Right atrium auricular region (tissue), 2 donors: ENCODE results near the gene TOMM40. TPM values are rescaled to one million over a fixed set of nuclear protein-coding genes. Genes with fewer than 3 reads are reported as not detected.
A peak's percentile ranks its signal among the peaks of the same experiment; 100 is the strongest.
"Not testable (repeated sequence)": the region's sequence is repeated elsewhere in the genome, so short reads cannot be mapped to it uniquely, and the experiment has no call there.

Experiments
- DNase-seq: peaks from one replicate; pipeline ENCODE4 v3.0.0-alpha.2; 2019; ENCODE audit warnings: low spot score
- H3K27ac ChIP-seq, 2 donors: fragments of 200-600 bp; sonication (generic); 1 replicate in 1 of 2; 2 replicates in 1 of 2; pipeline ENCODE4 v1.5.1; 2016 to 2019
- H3K27me3 ChIP-seq, 2 donors: fragments of 200-600 bp; sonication (generic); one replicate each; pipeline versions ENCODE4 v1.5.1 to v1.6.0; 2017 to 2019
- H3K36me3 ChIP-seq: fragments of 200-600 bp; sonication (generic); one replicate; pipeline ENCODE4 v1.5.1; 2016
- H3K4me1 ChIP-seq, 2 donors: fragments of 200-600 bp; sonication (generic); one replicate each; pipeline versions ENCODE4 v1.5.1 to v1.6.0; 2017 to 2019
- H3K4me3 ChIP-seq, 2 donors: fragments of 200-600 bp; sonication (generic); 1 replicate in 1 of 2; 2 replicates in 1 of 2; pipeline ENCODE4 v1.5.1; 2017 to 2019; ENCODE audit warnings: mild to moderate bottlenecking in 1 of 2, moderate library complexity in 1 of 2
- H3K9me3 ChIP-seq, 2 donors: fragments of 200-600 bp; sonication (generic); one replicate each; pipeline ENCODE4 v1.5.1; 2019
- total RNA-seq, 2 donors: library from RNA; depleted of rRNA; stranded (reverse); fragments of >200 nt; gene quantifications; one replicate each; pipeline ENCODE4 v1.1.0, GENCODE V29; 2016
- TF ChIP-seq, protein P1 (sequence below), 2 donors: fragments of 200-600 bp; sonication (generic); IDR thresholded peaks; one replicate each; pipeline ENCODE4 v1.5.1; 2019; ENCODE audit warnings: antibody characterized with exemption in 2 of 2

Gene TOMM40
- total RNA-seq, 2 donors from 2014 or later = 33.7 to 39.0 TPM

DNA sequence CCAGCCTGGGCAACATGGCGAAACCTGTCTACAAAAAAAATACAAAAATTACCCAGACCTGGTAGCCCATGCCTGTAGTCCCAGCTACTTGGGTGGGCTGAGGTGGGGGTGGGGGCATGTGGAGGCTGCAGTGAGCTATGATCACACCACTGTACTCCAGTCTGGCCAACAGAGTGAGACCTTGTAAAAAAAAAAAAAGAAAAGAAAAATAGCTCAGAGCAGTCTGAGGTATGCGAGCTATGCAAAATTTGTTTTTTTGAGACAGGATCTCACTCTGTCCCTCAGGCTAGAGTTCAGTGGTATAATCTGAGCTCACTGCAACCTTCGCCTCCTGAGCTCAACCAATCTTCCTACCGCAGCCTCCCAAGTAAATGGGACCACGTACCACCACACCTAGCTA is 7.1 kb upstream of the TOMM40 start:
- peaks cover 19% of the 10 kb centered on the region for H3K36me3 ChIP-seq
- H3K27ac ChIP-seq = no peak overlapping the region
- H3K9me3 ChIP-seq = no peaks in the 10 kb centered on the region
- DNase-seq = no peak
- H3K4me3 ChIP-seq = no peak overlapping the region
- no peaks in the 10 kb centered on the region for H3K27me3 ChIP-seq
- no peaks in the 10 kb centered on the region for H3K4me1 ChIP-seq
- TF ChIP-seq, protein P1, sequence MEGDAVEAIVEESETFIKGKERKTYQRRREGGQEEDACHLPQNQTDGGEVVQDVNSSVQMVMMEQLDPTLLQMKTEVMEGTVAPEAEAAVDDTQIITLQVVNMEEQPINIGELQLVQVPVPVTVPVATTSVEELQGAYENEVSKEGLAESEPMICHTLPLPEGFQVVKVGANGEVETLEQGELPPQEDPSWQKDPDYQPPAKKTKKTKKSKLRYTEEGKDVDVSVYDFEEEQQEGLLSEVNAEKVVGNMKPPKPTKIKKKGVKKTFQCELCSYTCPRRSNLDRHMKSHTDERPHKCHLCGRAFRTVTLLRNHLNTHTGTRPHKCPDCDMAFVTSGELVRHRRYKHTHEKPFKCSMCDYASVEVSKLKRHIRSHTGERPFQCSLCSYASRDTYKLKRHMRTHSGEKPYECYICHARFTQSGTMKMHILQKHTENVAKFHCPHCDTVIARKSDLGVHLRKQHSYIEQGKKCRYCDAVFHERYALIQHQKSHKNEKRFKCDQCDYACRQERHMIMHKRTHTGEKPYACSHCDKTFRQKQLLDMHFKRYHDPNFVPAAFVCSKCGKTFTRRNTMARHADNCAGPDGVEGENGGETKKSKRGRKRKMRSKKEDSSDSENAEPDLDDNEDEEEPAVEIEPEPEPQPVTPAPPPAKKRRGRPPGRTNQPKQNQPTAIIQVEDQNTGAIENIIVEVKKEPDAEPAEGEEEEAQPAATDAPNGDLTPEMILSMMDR (IDR thresholded peaks at IDR 0.05) = no peak

GRCh38 chr19:44884566-44884965 is 6.5 kb upstream of the TOMM40 start:
- no peak overlapping the region for H3K4me3 ChIP-seq
- peaks cover 15% of the 10 kb centered on the region for H3K36me3 ChIP-seq
- TF ChIP-seq, protein P1 (IDR thresholded peaks at IDR 0.05) = no peak
- no peak overlapping the region for H3K27ac ChIP-seq
- H3K27me3 ChIP-seq = no peaks in the 10 kb centered on the region
- H3K4me1 ChIP-seq = peaks cover 0 to 4% of the 10 kb centered on the region in 2 donors
- DNase-seq = no peak
- H3K9me3 ChIP-seq = no peaks in the 10 kb centered on the region

DNA sequence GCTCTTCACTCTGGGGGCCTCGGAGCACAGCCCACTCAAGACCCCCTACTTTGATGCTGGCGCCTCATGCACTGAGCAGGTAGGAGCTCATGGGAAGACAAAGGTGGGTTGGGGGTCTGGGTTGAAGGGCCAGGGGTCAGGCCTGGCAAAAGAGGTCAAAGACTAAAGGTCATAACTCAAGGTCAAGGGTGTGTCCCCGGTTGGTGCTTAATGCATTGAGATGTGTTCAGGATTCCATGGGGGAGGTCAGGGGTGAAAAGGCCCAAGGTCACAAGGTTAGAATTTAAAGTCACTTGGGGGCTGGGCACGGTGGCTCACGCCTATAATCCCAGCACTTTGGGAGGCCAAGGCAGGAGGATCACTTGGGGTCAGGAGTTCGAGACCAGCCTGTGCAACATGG is 4.9 kb upstream of the TOMM40 start:
- Histone ChIP-seq H3K27ac (no peak overlapping the region), H3K27me3 (no peaks in the 10 kb centered on the region), H3K36me3 (peaks cover 15% of the 10 kb centered on the region), H3K4me3 (no peak overlapping the region), H3K4me1 (peaks cover 0 to 10% of the 10 kb centered on the region in 2 donors), H3K9me3 (no peaks in the 10 kb centered on the region)
- no peak for DNase-seq
- TF ChIP-seq, protein P1 (IDR thresholded peaks at IDR 0.05) = no peak

- peaks cover 0 to 22% of the 10 kb centered on the region in 2 donors for H3K4me1 ChIP-seq
- TF ChIP-seq, protein P1 (IDR thresholded peaks at IDR 0.05) = no peak
- no peaks in the 10 kb centered on the region for H3K9me3 ChIP-seq
- no peak overlapping the region for H3K27ac ChIP-seq
- H3K36me3 ChIP-seq = peaks cover 19% of the 10 kb centered on the region
- no peak overlapping the region for H3K4me3 ChIP-seq
- H3K27me3 ChIP-seq = no peaks in the 10 kb centered on the region
- DNase-seq = no peak
These were observed 3.4 kb upstream of the TOMM40 start for GRCh38 chr19:44887648-44888047.

DNA sequence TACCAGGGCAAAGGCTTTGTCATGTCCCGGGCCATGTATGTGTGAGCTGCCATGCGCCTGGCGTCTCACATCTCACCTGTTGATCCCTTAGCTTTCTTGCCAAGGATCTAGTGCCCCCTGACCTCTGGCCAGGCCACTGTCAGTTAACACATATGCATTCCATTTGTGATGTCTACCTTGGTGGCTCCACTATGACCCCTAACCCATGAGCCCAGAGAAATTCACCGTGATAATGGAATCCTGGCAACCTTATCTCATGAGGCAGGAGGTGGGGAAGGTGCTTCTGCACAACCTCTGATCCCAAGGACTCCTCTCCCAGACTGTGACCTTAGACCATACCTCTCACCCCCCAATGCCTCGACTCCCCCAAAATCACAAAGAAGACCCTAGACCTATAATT is 2.7 kb upstream of the TOMM40 start:
- not testable (repeated sequence) for DNase-seq, H3K27ac ChIP-seq, H3K9me3 ChIP-seq

DNA sequence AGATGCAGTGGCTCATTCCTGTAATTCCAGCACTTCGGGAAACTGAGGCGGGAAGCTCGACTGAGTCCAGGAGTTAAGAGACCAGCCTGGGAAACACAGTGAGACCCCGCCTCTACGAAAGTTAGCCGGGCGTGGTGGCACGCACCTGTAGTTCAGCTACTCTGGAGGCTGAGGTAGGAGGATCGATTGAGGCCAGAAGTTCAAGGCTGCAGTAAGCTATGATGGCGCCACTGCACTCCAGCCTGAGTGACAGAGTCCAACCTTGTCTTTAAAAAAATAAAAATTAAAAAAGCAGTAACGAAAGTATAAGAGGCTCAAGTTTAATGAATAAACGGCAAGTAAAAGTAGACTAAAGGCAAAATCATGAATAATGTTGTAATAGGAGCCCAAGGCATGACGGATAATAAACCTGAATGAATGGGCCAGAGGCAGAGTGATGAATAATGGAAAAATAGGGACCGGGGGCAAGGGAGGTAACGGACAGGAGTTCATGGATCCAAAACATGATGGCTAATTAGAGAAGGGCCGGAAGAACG is 1.2 kb upstream of the TOMM40 start:
- no peaks in the 10 kb centered on the region for H3K9me3 ChIP-seq
- DNase-seq = no peak
- peak overlapping the region; percentile 51 to 58 for H3K4me3 ChIP-seq
- peaks cover 0 to 25% of the 10 kb centered on the region in 2 donors for H3K4me1 ChIP-seq
- H3K27ac ChIP-seq = peak overlapping the region; percentile 87 to 93
- H3K36me3 ChIP-seq = peaks cover 42% of the 10 kb centered on the region
- H3K27me3 ChIP-seq = no peaks in the 10 kb centered on the region
- TF ChIP-seq, protein P1 (IDR thresholded peaks at IDR 0.05) = no peak

More for the DNA sequence above, 2.7 kb upstream of the TOMM40 start:
- Histone ChIP-seq H3K4me1 (peaks cover 0 to 25% of the 10 kb centered on the region in 2 donors), H3K36me3 (peaks cover 26% of the 10 kb centered on the region)
- not testable (repeated sequence) for H3K27me3 ChIP-seq, H3K4me3 ChIP-seq
